Testis (tissue), 2 donors: ENCODE results near the gene SBK1.

Source experiments
- POLR2A ChIP-seq: fragments of 450-650 bp; IDR thresholded peaks from one replicate; pipeline ENCODE4 v1.6.1; 2017; ENCODE audit warnings: antibody characterized with exemption, mild to moderate bottlenecking, moderate library complexity
- TF ChIP-seq, protein P1 (sequence below), 3 experiments: fragments of 450-650 bp in 2 of 3; fragments of 200-600 bp in 1 of 3; sonication (generic) in 1 of 3; IDR thresholded peaks; one replicate each; pipeline ENCODE4 v1.5.1; 2016 to 2019; ENCODE audit warnings: antibody characterized with exemption in 3 of 3, mild to moderate bottlenecking in 2 of 3, moderate library complexity in 1 of 3

DNA sequence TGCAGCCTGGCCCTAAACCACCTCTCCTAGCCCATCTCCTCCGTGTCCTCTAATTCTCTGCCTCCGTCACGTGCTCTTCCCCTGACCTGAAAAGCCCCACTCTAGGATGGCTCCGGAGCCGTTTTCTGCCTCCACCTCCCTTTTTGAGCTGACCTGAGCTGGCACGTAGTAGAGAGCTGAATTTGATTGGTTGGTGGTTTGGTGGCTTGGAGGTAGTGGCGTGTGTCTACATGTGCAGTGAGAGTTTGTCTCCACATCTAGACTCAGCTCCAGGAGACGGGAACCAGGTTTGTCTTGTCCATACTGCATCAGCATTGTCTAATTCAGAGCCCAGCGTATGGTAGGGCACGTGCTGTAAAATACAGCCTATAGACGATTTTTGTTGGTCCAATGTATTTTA lies 3.0 kb downstream of the SBK1 start:
- TF ChIP-seq, protein P1, sequence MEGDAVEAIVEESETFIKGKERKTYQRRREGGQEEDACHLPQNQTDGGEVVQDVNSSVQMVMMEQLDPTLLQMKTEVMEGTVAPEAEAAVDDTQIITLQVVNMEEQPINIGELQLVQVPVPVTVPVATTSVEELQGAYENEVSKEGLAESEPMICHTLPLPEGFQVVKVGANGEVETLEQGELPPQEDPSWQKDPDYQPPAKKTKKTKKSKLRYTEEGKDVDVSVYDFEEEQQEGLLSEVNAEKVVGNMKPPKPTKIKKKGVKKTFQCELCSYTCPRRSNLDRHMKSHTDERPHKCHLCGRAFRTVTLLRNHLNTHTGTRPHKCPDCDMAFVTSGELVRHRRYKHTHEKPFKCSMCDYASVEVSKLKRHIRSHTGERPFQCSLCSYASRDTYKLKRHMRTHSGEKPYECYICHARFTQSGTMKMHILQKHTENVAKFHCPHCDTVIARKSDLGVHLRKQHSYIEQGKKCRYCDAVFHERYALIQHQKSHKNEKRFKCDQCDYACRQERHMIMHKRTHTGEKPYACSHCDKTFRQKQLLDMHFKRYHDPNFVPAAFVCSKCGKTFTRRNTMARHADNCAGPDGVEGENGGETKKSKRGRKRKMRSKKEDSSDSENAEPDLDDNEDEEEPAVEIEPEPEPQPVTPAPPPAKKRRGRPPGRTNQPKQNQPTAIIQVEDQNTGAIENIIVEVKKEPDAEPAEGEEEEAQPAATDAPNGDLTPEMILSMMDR (IDR thresholded peaks at IDR 0.05) = no peak
- TF ChIP-seq POLR2A = no peak
